HFFc6 (cell line): ENCODE data around the gene PLSCR5. TPM values are rescaled to one million over a fixed set of nuclear protein-coding genes. Genes with fewer than 3 reads are reported as not detected.

ENCODE experiments used
- DNase-seq: peaks from one replicate; pipeline ENCODE4 v3.0.0-alpha.2; 2018
- H3K27ac Mint-ChIP-seq: 2 replicates; pipeline ENCODE4 v1.8.0; 2020; ENCODE audit warnings: mild to moderate bottlenecking, mixed read lengths
- H3K27me3 Mint-ChIP-seq: 2 replicates; pipeline ENCODE4 v1.8.0; 2021; ENCODE audit warnings: mild to moderate bottlenecking, moderate library complexity, mixed read lengths; ENCODE audit not compliant: insufficient read depth
- H3K36me3 Mint-ChIP-seq: 2 replicates; pipeline ENCODE4 v1.8.0; 2021; ENCODE audit warnings: low read depth, mixed read lengths
- H3K4me1 Mint-ChIP-seq: 2 replicates; pipeline ENCODE4 v1.8.0; 2020; ENCODE audit warnings: low read depth, mixed read lengths
- H3K4me3 Mint-ChIP-seq: 2 replicates; pipeline ENCODE4 v1.8.0; 2020; ENCODE audit warnings: mild to moderate bottlenecking, moderate library complexity, mixed read lengths
- H3K9me3 Mint-ChIP-seq: 2 replicates; pipeline ENCODE4 v1.8.0; 2020; ENCODE audit warnings: mild to moderate bottlenecking, mixed read lengths
- total RNA-seq, 6 experiments: library from RNA; stranded (reverse); fragmentation: NEBNext Ultra II Directional; extraction: Animal tissue kit (Norgen Biotek cat#: 25700); gene quantifications; 2 replicates in 1 of 6; 3 replicates in 5 of 6; pipeline ENCODE4 v1.2.3, GENCODE V29; 2021
- TF ChIP-seq, protein P1 (sequence below): fragments of 200-600 bp; sonication (generic); IDR thresholded peaks from 2 replicates; pipeline ENCODE4 v1.5.0; 2021; ENCODE audit warnings: antibody characterized with exemption, mild to moderate bottlenecking

Gene PLSCR5
- total RNA-seq, 6 experiments from 2014 or later: not detected

DNA sequence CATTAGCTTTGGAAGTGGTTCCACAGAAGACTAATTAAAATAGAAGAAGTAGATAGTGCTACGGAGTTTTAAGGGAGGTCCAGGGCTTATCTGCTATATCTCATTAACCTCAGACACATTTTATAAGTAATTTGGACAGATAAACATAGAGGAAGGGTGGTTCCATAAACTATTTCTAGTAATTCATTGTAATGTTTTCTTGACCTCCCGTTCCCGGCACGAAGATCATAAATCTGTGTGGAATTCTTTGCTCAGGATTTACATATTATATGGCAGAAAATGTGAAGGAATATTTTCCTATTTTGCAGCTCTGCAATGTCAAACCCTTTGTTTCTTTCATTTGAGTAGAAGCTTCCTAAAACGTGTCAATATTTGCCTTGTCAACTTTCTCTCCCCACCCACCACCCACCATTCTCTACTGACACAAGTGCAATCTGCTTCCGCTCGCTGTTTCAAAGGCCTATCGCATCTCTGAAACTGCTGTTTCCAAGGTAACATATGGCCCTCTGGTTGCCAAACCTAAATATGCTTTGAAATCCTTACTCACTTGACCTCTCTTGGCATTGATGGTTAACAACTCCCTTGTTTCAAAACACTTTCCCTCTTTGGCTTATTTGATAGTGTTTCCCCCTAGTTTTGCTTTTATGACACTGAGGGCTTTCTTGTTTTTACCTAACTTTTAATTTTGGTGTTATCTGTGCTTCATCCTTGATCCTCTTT is 21.4 kb upstream of the PLSCR5 start:
- Mint-ChIP-seq H3K4me1 (no peaks in the 10 kb centered on the region; the same call in 1 of the 2 replicates), H3K27ac (no peak overlapping the region), H3K27me3 (no peaks in the 10 kb centered on the region), H3K4me3 (no peak overlapping the region), H3K9me3 (no peaks in the 10 kb centered on the region), H3K36me3 (no peaks in the 10 kb centered on the region)
- TF ChIP-seq, protein P1, sequence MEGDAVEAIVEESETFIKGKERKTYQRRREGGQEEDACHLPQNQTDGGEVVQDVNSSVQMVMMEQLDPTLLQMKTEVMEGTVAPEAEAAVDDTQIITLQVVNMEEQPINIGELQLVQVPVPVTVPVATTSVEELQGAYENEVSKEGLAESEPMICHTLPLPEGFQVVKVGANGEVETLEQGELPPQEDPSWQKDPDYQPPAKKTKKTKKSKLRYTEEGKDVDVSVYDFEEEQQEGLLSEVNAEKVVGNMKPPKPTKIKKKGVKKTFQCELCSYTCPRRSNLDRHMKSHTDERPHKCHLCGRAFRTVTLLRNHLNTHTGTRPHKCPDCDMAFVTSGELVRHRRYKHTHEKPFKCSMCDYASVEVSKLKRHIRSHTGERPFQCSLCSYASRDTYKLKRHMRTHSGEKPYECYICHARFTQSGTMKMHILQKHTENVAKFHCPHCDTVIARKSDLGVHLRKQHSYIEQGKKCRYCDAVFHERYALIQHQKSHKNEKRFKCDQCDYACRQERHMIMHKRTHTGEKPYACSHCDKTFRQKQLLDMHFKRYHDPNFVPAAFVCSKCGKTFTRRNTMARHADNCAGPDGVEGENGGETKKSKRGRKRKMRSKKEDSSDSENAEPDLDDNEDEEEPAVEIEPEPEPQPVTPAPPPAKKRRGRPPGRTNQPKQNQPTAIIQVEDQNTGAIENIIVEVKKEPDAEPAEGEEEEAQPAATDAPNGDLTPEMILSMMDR: no peak
- no peak for DNase-seq

DNA sequence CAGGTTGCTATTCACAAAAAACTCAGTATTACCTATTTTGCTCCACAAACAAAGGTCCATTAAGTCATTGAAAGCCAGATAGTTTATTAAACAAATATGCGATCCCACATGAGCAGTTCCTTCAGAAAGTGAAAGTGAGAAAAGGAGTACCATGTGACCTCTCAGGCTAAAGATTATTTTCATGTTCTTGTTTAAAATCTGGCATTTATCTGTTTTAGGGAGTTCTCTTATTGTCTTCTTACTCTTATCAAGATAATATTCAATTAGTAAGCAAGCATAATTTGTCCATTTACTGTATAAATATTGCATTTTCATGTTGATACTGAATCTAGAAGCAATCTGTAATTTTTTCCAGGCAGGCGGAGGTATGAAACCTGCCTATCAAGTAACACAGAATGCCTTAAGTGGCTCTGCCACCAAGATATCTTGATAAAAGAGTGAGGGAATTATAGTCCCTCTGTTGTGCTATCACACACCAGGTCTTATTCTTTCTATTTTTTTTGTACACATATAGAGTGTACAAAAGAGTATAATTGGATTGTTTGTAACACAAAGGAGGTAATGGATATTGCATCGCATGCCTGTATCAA is 20.1 kb upstream of the PLSCR5 start:
- H3K4me1 Mint-ChIP-seq: no peaks in the 10 kb centered on the region; the same call in 1 of the 2 replicates
- H3K9me3 Mint-ChIP-seq: no peaks in the 10 kb centered on the region
- peaks cover 1% of the 10 kb centered on the region; the same call in 1 of the 2 replicates for H3K27me3 Mint-ChIP-seq
- H3K36me3 Mint-ChIP-seq: no peaks in the 10 kb centered on the region
- DNase-seq: no peak
- TF ChIP-seq, protein P1: no peak
- no peak overlapping the region; the same call in 1 of the 2 replicates for H3K27ac Mint-ChIP-seq
- H3K4me3 Mint-ChIP-seq: peak overlapping the region; percentile 76; the same call in 1 of the 2 replicates

DNA sequence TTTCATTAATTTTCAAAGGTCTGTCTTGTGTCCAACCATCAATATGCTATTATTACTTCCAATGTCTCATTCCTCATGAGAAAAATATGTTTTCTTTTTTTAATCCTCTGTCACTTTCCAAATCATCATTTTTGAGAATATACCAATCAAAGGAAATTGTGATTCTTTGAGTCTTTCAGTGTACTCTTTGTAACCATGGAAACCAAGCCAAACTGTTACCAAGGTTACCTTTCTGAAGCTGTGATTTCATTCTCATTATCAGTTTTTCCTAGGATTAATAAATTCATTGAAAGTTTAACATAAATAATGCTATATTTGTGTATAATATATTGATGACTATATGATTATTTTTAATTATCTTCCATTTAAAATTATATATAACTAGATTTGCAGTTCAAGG is 16.6 kb upstream of the PLSCR5 start:
- no peaks in the 10 kb centered on the region for H3K9me3 Mint-ChIP-seq

DNA sequence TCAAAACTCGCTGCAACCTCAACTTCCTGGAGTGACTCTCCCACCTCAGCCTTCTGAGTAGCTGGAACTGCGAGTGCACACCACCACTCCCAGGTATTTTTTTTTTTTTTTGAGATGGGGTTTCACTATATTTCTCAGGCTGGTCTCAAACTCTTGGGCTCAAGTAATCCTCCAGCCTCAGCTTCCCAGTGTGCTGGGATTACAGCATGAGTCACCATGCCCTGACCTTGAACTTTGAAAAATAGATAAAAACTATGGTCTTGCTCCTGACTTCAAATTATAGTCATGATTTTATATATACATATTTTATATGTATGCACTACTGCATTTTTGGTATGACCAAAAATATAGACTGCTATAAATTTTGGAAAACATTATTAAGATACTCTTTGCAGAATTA is 6.9 kb upstream of the PLSCR5 start:
- Mint-ChIP-seq H3K27me3 (peaks cover 2% of the 10 kb centered on the region; the same call in 1 of the 2 replicates), H3K36me3 (no peaks in the 10 kb centered on the region), H3K27ac (no peak overlapping the region), H3K4me1 (no peaks in the 10 kb centered on the region), H3K4me3 (no peak overlapping the region), H3K9me3 (no peaks in the 10 kb centered on the region)
- TF ChIP-seq, protein P1: no peak
- no peak for DNase-seq

More for the DNA sequence above, 16.6 kb upstream of the PLSCR5 start:
- no peaks in the 10 kb centered on the region for H3K36me3 Mint-ChIP-seq
- no peak overlapping the region for H3K27ac Mint-ChIP-seq
- no peak overlapping the region for H3K4me3 Mint-ChIP-seq
- peaks cover 1% of the 10 kb centered on the region; the same call in 1 of the 2 replicates for H3K27me3 Mint-ChIP-seq
- TF ChIP-seq, protein P1: no peak
- H3K4me1 Mint-ChIP-seq: no peaks in the 10 kb centered on the region; the same call in 1 of the 2 replicates
- no peak for DNase-seq

DNA sequence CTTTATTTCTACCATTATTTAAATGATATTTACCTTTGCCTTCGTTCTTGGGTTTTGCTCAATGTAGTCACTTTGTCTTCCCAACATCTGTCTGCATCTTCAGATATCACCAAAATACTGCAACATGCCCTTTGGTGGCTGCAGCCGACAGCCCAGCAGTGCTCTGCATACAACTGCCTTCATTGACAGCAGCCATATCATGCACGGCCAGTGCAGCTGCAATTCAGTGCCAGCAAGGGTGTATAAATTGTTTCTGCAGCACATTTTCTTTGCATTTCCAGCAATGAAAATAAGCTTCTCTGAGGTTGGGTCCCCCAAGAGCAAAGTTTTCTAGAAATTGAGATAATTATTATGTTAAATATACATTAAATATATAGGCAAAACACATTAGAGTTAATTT is 6.0 kb upstream of the PLSCR5 start:
- peaks cover 2% of the 10 kb centered on the region; the same call in 1 of the 2 replicates for H3K27me3 Mint-ChIP-seq

More for the DNA sequence above, 6.0 kb upstream of the PLSCR5 start:
- H3K36me3 Mint-ChIP-seq: no peaks in the 10 kb centered on the region
- H3K9me3 Mint-ChIP-seq: no peaks in the 10 kb centered on the region
- TF ChIP-seq, protein P1: no peak
- DNase-seq: no peak
- no peaks in the 10 kb centered on the region for H3K4me1 Mint-ChIP-seq
- no peak overlapping the region for H3K27ac Mint-ChIP-seq
- H3K4me3 Mint-ChIP-seq: no peak overlapping the region
